ENCODE data around the gene STK33.

Gene STK33

DNA sequence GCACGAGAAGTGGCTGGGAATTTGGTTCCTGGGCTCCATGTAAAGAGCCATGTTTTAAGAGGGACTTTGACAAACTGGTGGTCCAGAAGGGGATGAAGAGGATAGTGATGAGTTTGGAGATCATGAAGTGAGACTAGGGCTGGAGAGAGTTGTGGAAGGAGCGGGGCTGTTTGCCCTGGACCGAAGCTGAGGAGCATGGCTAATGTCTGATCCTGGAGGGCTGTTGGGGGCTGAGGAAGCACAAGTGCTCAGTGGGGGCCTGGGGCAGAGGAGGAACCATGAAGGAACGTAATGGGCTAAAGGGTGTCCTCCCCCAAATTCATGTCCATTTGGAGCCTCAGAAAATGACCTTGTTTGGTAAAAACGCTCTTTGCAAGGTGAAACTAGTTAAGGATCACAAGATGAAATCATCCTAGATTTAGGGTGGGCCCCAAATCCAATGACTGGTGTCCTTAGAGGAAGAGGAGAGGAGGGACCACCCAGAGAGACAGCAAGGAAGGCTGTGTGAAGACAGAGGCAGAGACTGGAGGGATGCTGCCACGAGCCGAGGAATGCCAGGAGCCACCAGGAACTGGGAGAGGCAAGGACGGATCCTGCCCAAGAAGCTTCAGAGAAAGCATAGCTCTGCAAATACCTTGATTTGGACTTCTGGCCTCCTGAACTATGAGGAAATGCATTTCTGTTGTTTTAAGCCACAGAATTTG is 223.1 kb downstream of the STK33 start:
- no peak for DNase-seq

DNA sequence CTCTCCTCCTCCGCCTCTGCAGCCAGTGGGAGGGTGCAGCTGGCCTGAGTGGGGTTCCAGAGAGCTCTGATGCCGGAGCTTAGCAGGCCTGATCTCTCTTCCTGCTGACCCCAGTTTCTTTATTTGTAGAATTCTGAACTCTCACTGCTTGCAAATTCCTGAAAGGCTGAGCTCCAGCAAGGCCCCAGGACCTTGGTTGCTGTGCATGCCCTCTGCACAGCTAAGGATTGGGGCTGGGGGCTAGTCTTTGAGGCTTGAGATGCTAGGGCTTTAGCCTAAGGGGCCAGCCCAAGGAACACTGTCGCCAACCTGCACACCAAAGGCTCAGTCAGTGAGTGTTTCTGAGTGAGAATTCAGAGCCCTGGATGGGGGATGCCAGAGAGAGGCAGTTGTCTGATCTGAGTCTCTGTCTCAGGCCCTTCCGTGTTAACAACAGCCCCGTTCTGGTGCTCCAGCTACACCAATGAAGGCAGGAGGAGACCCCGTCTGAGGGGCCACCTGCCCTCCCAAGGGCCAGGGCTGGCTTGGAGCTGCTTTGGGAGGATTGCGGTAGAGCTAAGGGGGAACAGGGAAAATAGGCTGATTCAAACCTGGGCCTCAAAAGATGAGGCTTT is 224.3 kb downstream of the STK33 start:
- no peak for DNase-seq

DNA sequence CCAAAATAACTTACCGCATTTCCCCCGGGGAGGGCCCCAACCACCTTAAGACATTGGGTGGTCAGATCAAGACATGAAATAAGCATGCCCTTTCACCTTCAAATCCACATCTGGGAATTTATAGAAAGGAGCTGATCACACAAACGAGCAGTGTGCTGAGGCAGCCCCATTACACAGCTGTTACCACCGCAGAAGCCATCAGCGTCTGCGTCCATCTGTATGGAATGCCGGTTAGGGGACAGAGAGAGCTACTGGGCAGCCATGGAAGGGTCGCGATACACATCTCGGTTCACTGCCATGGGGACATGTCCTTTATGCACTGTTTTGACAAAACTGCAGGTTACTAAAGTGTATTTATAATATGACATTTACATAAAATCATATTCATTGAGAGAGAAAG is 225.3 kb downstream of the STK33 start:
- no peak for DNase-seq

DNA sequence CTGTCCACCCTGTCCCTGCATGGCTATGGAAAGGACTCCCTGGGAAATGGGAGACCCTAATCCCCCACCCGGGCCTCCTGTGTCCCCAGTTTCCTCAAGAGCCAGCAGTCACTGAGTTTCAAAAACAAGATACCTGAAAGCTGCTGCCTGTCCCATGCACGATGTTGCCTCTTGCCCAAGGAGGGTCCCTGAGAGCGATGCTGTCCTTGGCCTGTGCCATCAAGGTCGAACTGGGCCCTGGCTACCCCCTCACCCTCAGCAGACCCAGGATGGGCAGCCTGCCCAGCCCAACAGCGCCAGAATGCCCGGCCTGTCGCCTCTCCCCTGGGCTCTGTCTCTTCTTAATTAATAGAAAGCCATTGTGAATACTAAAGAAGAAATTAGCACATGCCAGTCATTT is 225.8 kb downstream of the STK33 start:
- DNase-seq = no peak

DNA sequence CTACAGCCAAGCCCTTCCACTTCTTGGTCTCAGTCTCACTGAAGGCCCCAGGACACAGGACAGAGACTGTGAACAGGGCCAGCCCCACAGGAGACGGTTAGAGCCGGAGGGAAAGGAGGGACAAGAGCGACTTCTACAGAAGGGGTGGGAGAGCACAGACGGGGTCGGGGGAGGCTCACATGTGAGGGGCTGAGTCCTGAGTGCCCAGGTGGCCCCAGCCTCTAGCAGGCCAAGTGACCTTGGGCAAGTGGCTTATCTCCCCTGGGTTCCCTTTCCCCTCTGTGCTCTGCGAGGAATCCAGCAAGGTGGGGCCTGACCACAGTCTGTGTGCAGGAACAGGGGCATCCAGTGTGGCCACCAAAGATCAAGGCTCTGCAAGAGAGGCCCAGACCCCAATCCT is 227.7 kb downstream of the STK33 start:
- no peak for DNase-seq

DNA sequence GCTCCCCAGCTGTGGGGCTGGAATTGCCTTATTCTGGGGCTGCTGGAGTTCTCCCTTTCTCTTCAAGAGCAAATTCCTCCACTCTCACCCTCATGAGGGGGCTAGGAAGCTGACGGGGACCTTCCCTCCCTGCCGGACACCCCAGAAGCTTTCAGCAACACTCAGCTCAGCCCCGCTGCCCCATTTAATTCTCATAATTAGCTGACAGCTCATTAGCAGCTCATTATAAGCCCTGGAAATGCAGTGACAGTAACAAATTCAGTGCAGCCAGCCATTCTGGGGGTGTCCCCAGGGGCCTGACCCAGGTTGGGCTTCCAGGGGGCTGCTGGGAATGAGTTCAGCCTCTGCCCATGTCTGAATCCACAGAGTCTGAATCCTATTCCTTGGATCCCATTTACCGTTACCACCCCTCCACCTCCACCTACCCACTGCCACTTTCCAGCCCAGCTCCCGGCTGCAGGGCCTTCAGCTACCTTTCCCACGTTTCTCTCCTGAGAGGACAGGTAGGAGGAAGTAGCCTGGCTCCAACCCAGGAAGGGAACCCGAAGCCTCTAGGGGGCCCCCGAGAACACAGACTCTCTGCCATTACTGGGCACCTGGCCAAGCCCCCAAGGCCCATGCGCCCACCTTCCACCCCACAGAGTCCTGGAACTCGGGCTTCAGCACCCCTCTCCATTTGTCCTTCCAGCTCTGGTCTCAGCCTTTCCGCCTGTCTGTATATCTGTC is 228.6 kb downstream of the STK33 start:
- no peak for DNase-seq

DNA sequence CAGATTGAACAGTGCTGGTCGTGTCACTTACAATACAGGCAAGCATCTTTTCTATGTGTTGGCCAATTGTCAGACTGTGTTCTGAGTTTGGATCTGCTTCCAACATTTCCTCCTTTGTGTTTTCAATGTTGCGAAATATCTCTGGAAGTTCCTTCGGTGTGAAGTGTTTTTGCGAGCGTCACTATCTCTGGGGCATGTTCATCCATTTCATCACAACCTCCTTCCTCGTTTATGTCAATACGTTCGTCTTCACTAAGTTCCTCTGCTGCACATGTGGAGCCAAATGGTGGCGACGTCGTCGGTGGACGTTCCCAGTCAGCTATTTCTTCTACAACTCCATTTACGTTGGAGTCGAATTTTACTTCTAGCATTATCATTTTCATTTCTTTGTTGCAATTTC is 230.1 kb downstream of the STK33 start:
- no peak for DNase-seq

DNA sequence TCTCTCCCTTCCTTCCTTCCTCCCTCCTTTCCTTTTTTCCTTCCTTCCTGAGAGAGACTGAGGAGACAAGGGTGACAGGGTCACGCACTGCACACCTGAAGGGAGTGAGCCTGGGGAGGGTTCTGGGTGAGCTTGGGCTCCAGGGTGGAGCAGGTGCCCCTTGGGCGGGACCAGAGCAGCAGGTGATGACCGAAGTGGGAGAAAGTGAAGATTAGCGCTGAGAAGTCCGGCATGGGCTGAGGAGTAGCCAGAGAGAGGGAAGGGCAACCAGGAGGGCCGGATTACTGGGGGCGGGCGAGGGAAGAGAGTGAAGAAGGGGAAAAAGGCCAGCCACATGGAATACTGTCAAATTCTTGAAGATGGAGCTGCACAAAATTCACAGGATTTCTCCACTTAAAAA is 231.1 kb downstream of the STK33 start:
- no peak for DNase-seq

DNA sequence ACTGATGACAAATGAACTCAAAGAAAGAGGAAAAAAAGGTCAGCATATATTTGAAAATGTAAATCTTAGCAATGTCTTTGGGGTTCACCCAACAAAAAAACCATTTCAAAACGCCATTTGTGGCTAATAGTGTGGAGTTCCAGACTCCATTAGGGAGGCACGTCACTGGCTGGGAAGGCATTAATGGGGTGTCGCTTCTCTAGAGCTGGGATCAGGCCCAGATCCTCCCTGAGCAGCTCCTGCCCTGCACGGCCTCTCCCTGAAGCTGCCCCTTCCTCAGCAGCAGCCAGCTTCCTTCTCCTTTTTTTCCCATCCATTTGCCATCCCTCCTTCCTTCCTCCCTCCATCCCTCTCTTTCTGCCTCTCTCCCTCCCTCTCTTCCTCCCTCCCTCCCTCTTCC is 231.5 kb downstream of the STK33 start:
- no peak for DNase-seq

DNA sequence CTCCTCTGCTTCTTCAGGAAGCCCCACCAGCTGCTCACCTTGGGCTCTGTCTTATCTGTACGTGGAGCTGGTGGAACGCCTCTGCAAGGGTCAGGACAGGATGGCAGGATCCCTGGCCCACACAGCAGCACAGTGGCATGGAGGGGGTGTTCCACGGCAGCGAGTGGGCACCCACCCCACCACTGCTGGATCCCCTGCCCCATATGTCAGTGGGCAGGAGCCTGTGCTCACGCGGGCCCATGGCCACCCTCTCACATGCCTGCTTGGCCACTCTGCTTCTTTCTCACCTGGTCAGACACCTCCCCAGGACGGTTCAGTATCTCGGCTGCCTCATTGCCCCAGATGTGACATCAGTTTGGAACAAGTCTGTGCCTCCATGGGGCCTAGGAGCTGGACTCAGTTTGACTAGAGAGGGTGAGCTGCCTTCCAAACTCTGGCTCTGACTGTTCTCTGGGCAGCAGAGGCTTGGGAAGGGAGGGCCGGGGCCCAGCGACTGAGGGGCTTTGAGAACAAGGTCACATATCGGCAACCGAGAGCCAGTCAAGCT is 232.3 kb downstream of the STK33 start:
- DNase-seq = no peak

DNA sequence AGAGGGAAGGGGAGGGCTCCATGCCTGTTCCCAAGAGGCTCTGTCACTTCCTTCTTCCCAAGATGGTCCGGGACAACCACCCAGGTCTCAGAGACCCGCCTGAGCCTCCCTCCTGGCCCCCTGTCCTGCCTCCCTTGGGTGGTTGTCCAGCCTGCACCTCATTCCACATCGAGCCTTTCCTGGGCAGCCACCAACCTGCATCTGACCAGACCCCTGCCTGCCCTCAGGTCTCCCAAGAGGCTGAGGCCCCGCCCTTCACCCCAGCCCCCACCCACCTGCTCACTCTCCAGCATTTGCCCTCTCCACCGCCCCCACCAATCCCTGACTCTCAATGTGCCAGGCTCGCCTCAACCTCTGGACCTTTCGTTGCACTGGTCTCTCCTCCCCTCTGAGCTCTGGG is 232.8 kb downstream of the STK33 start:
- no peak for DNase-seq

DNA sequence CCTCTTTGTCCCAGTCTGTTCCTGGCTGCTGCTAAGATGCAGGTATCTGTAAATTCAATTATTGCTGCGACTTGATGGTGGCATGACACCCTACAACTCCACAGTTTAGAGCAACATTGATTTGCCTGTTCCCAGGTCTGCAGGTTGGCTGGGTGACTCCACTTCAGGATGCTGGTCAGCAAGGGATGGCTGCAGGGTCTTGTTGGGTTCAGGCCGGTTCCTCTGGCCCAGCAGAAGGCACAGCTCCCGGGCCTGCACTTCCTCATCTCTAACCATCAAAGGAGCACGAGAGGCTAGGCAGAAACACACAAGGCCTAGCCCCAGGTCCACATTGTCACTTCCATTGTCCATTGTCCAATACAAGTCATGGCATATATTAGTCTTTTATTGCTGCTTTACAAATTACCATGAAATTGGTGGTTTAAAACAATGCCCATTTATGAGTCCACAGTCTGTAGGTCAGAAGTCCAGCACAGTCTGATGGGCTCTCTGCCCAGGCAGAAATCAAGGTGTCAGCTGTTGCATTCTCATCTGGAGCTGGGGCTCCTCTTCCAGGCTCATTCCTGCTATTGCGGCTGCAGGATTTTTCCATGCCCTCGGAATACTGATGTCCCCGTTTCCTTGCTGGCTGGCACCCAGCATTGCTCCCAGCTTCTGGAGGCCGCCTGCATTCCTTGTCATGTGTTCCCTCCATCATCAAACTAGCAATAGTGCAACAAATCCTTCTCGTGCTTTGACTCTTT is 233.8 kb downstream of the STK33 start:
- no peak for DNase-seq

DNA sequence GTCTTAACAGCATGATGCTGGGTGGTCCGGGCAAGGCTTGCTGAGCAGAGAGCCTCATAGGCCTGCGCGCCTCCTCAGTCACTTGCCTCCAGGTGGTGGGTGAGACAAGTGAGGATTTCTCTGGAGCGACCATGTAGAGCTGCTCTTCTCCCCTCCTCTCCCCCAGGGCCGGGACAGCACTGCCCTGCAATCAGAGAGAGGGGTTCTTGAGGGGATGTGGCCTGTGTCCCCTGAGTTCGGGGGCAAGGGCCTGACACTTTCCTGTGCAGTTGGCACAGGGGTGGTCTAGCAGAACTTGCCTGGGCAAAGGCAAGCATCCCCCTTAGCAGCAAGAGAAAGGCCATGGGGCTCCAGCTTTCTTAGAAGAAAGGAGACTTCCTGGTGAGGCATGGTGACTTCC is 234.5 kb downstream of the STK33 start:
- no peak for DNase-seq

DNA sequence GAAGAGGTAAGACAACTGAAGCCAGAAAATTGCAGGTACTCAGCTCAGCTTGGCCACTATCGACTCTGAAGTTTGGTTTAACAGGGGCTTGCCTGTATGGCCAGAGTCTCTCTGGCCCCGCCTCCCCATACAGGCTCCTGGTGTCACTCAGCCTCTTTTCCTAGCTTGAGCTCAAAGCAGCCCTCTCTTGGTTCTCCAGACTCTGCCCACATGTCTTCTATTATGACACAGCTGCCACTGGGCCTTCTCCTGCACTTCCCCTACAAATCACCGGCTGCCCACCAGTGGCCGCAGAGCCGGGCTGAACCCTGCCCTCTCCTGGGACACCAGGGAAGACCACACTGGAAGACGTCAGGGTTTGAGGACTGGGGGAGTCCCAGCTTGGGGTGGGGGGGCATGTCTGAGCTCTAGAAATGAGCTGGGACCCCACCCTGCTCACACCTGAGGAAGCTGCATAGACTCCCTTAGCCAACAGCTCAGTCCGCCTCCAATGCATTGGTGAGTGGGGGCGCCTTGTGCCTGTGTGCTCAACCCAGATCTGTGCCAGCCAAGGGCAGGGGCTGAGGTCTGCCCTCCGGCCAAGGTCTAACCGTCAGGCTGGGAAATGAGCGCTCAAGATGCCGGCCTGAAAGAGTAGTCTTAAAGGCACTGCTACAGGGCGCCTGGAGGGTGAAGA is 236.0 kb downstream of the STK33 start:
- DNase-seq = no peak

DNA sequence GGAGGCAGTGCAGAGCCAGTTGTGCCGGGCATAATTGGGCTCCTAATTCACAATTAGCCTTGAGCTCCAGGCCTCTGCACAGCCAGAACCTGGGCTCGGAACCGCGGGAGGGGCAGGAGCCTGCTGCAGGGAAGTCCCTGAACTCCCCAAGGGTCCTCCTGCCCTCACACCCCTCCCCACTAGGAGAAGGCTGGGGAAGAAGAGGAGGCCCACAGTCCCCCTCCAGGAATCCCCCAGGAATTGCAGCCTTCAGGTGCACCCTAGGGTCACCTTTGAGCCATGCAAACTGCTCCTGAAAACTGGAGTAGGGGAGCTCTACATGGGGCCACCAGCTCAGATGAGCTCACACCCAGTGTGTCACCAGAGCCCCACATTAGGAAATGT is 236.5 kb downstream of the STK33 start:
- no peak for DNase-seq

DNA sequence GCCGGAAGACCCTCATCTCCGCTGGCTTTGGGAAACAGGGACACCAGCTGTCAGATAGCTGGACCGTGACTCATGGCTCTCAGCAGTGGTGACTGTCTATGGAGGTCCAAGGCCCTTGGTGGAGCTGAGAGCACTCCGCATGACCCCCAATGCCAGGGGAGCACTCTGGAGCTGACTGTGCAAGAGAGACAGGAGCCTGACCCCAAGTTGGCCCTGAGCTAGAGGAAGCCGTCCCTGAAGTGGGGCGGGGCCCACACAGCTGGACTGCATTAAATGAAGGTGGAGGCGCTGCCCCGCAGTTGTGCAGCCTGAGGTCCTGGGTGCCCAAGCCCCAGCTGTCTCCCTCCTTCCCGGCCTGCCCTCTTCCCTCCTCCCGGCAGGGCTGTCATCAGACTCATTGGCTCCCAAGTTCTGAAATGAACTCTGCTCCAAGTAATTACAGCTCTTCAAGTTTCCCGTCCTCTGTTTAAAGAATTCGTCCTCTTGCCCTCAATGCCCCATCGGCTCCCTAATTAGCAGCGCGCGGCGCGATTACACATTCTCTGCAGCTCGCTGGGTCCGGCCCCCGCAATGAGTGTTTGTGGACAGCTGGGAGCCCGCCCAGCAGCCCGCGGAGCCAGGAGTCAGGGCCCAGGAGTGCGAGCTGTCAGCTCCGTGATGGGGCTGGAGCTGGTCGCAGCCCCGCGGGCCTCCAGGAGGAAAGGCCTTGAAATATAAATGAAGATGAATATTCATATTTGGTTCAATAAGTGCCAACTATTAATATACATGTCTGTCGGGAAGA is 237.1 kb downstream of the STK33 start:
- no peak for DNase-seq

DNA sequence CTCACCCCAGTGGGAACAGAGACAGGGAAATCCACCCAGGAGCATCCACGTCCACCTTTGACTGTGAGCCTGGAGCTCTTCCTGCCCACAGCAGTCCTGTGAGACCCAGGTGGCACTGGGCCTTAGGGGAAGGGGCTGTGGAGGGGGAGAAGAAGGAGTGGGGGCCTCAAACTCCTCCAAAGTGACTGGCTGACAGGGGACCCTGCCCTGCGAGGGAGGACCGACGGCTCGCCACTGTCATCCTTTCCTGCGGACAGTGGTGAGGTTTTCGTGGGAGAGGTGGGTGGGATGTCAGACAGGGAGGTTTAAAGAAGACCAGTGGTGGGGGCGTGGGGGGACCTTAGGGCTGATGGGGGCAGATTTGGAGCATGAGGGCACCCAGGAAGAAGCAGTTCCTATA is 237.8 kb downstream of the STK33 start:
- no peak for DNase-seq

DNA sequence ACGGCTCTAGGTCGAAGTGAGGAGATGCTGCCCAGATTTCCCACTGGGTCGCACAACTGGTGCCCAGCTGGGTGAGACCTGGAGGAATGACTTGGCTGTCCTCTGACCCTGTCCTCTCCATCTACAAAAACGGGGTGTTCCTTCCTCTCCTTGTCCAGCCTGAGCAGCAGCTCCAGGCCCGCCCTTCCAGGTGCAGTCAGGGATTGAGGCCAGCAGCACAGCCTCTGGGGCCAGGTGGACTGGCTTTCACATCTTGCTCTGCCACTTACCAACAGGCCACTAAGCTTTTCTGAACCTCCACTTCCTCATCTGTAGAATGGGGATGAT is 238.6 kb downstream of the STK33 start:
- no peak for DNase-seq

DNA sequence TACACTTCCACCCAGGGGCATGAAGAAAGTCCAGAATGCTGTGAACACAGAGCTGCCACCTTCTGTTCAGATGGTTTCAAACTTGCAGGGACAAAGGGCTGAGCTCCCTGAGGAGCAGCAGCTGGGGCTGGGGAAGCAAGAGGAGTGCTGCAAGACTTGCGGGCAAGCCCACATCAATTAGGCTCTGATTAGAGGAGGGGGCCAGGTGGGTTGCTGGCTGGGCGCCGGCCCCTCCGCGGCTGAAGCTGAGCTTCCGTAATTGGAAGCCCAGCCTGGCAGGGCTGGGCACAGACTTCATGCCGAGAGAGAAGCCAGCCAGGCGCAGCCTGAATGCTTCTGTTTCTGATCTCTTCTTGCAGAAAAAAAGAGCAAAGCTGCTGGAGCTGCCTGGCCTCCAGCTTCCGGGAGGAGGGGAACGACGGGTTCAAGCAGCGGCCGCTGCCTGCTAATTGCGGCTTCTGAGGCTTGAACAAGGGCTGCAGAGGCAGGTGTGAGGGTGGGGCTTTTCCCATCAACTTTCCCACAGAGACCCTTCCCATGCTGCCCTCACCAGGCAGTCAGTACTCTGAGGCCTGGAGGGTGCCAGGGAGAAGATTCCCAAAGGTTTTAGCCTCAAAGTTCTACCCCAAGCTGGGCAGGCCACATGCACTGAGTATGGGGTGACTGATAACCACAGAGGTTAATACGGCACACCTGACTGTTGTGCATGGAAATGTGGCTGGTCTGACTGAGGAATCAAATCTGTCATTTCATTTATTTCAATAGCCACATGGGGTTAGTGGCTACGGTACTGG is 239.2 kb downstream of the STK33 start:
- peak; percentile 94 for DNase-seq

DNA sequence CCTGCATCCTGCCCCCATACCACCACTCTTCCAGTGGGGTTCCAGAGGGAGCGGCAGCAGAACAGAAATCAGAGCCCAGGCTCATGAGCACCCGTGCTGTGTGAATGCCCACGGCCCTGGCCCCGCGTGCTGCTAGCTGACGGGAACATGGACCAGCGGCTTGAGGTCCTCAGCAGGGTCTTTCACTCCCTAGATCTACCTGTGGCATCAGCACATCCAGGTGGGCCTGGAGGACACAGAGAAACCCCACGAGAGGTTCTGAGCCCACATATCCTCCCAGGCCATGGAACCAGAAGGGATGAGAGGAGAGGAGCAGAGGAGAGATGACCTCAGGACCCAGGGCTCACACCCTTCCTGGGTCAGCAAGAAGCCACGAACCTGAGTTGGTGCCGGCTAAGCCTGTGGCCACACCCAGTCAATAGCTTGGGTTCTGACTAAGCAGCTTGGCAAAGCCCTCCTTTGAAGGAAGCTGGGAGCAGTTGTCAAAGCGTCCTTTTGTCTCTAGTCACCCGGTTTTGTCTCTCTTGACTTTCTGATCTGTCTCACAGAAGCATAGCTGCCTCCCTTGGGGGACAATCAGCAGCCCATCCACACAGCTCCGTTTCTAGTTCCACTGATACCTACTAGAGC is 241.0 kb downstream of the STK33 start:
- no peak for DNase-seq

All from NCI-H1105 treated with DMSO at 0.1 percent for 48 hours (cell line).